Mesenchymal stem cell (in vitro differentiated cells and primary cell): Measurements from ENCODE around the gene C9orf50.

ENCODE experiments used
- DNase-seq: peaks from one replicate; pipeline ENCODE4 v3.0.0-alpha.2; 2013
- H2AFZ ChIP-seq: one replicate; pipeline ENCODE4 v1.6.1; 2013; ENCODE audit warnings: low read depth, mild to moderate bottlenecking, control low read depth, inconsistent platforms, low read length, moderate library complexity
- H2AK5ac ChIP-seq: 2 replicates; pipeline ENCODE4 v1.6.1; 2013; ENCODE audit warnings: low read length, moderate library complexity, mild to moderate bottlenecking, inconsistent platforms; ENCODE audit not compliant: severe bottlenecking
- H2BK120ac ChIP-seq: one replicate; pipeline ENCODE4 v1.6.1; 2013; ENCODE audit warnings: low read depth, mild to moderate bottlenecking, inconsistent platforms, low read length, moderate library complexity
- H2BK12ac ChIP-seq, 2 experiments: one replicate each; pipeline ENCODE4 v1.6.1; 2013; ENCODE audit warnings: inconsistent platforms in 2 of 2, low read length in 2 of 2, mild to moderate bottlenecking in 2 of 2, moderate library complexity in 2 of 2, control low read depth in 1 of 2
- H2BK15ac ChIP-seq: one replicate; pipeline ENCODE4 v1.6.1; 2013; ENCODE audit warnings: mild to moderate bottlenecking, low read depth, inconsistent platforms; ENCODE audit not compliant: poor library complexity, severe bottlenecking
- H2BK5ac ChIP-seq: 2 replicates; pipeline ENCODE4 v1.6.1; 2013; ENCODE audit warnings: low read depth, mild to moderate bottlenecking, low read length, control low read depth, inconsistent platforms; ENCODE audit not compliant: poor library complexity, severe bottlenecking
- H3K14ac ChIP-seq, 2 experiments: one replicate each; pipeline ENCODE4 v1.6.1; 2013; ENCODE audit warnings: inconsistent platforms in 2 of 2, low read length in 2 of 2, control low read depth in 1 of 2, mild to moderate bottlenecking in 1 of 2, moderate library complexity in 1 of 2
- H3K18ac ChIP-seq, 2 experiments: one replicate each; pipeline ENCODE4 v1.6.1; 2013; ENCODE audit warnings: inconsistent platforms in 2 of 2, low read length in 2 of 2, control low read depth in 1 of 2, low read depth in 1 of 2, mild to moderate bottlenecking in 1 of 2
- H3K23ac ChIP-seq, 2 experiments: one replicate each; pipeline ENCODE4 v1.6.1; 2013; ENCODE audit warnings: inconsistent platforms in 2 of 2, low read length in 2 of 2, mild to moderate bottlenecking in 2 of 2, moderate library complexity in 2 of 2, control low read depth in 1 of 2
- H3K27ac ChIP-seq: 2 replicates; pipeline ENCODE4 v1.5.1; 2013; ENCODE audit warnings: mild to moderate bottlenecking, moderate library complexity, low read length, control low read depth, inconsistent platforms; ENCODE audit not compliant: poor library complexity, severe bottlenecking
- H3K27me3 ChIP-seq, 2 experiments: 2 replicates each; pipeline versions ENCODE4 v1.6.1 to v1.7.0; 2013; ENCODE audit warnings: low read length in 2 of 2, mild to moderate bottlenecking in 2 of 2, moderate library complexity in 2 of 2, control low read depth in 1 of 2, inconsistent platforms in 1 of 2; ENCODE audit not compliant: control insufficient read depth in 1 of 2, insufficient read depth in 1 of 2
- H3K36me3 ChIP-seq, 2 experiments: 2 replicates each; pipeline versions ENCODE4 v1.6.1 to v1.7.0; 2013; ENCODE audit warnings: low read length in 2 of 2, control low read depth in 1 of 2, inconsistent platforms in 1 of 2, low read depth in 1 of 2, mild to moderate bottlenecking in 1 of 2; ENCODE audit not compliant: insufficient read depth in 2 of 2, control insufficient read depth in 1 of 2
- H3K4ac ChIP-seq, 2 experiments: one replicate each; pipeline ENCODE4 v1.6.1; 2013; ENCODE audit warnings: inconsistent platforms in 2 of 2, low read length in 2 of 2, mild to moderate bottlenecking in 2 of 2, moderate library complexity in 2 of 2, control low read depth in 1 of 2, low read depth in 1 of 2
- H3K4me1 ChIP-seq: 2 replicates; pipeline ENCODE4 v1.6.1; 2013; ENCODE audit warnings: low read depth, low read length, control low read depth; ENCODE audit not compliant: control insufficient read depth, insufficient read depth
- H3K4me2 ChIP-seq: 2 replicates; pipeline ENCODE4 v1.6.1; 2013; ENCODE audit warnings: low read length, mild to moderate bottlenecking, inconsistent platforms; ENCODE audit not compliant: poor library complexity, severe bottlenecking
- H3K4me3 ChIP-seq, 2 experiments: 2 replicates each; pipeline versions ENCODE4 v1.5.1 to v1.7.0; 2013; ENCODE audit warnings: low read length in 2 of 2, mild to moderate bottlenecking in 2 of 2, control low read depth in 1 of 2, low read depth in 1 of 2; ENCODE audit not compliant: insufficient read depth in 1 of 2
- H3K79me1 ChIP-seq: replicated peaks from 2 replicates; pipeline ENCODE4 v1.6.1; 2013; ENCODE audit warnings: mild to moderate bottlenecking, control low read depth, low read length, inconsistent platforms; ENCODE audit not compliant: poor library complexity, severe bottlenecking
- H3K9ac ChIP-seq: 2 replicates; pipeline ENCODE4 v1.7.0; 2013; ENCODE audit warnings: mild to moderate bottlenecking, low read length, moderate library complexity
- H3K9me3 ChIP-seq: 2 replicates; pipeline ENCODE4 v1.7.0; 2013; ENCODE audit warnings: mild to moderate bottlenecking, low read length; ENCODE audit not compliant: control insufficient read depth
- H4K8ac ChIP-seq: one replicate; pipeline ENCODE4 v1.6.1; 2013; ENCODE audit warnings: inconsistent platforms, mild to moderate bottlenecking, low read length, moderate library complexity
- H4K91ac ChIP-seq: one replicate; pipeline ENCODE4 v1.6.1; 2013; ENCODE audit warnings: mild to moderate bottlenecking, low read length, inconsistent platforms
- WGBS: methylation state at CpG from one replicate; pipeline ENCODE4 v1.1.7; 2013; ENCODE audit warnings: mixed read lengths; 5-methylcytosine and 5-hydroxymethylcytosine counted together

Gene C9orf50

DNA sequence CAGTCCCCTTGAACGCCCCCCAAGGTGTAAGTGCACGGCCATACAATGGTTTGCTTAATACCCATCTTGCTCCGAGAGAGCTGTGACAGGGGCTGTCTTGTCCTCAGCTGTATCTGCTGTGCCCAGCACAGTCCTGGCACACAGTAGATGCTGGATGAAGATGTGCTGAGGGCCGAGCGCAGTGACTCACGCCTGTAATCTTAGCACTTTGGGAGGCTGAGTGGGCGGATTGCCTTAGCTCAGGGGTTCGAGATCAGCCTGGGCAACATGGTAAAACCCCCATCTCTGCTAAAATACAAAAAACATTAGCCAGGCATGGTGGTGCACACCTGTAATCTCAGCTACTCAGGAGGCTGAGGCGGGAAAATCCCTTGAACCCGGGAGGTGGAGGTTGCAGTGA lies 53.6 kb downstream of the C9orf50 start:
- H3K4me1 ChIP-seq = peaks cover 42% of the 10 kb centered on the region

GRCh38 chr9:129566563-129567266 lies 54.2 kb downstream of the C9orf50 start:
- no peak overlapping the region for H2BK120ac ChIP-seq
- H2BK5ac ChIP-seq = no peak overlapping the region
- no peak overlapping the region for H4K8ac ChIP-seq
- H4K91ac ChIP-seq = peak overlapping the region; percentile 80
- H3K79me1 ChIP-seq = no peaks in the 10 kb centered on the region
- peak overlapping the region; percentile 31 for H2BK15ac ChIP-seq
- peak overlapping the region in 1 of 2 experiments; percentile 18 for H3K14ac ChIP-seq
- H3K9me3 ChIP-seq = no peaks in the 10 kb centered on the region
- H3K9ac ChIP-seq = no peak overlapping the region
- peak overlapping the region in 1 of 2 experiments; percentile 38 for H2BK12ac ChIP-seq
- H3K36me3 ChIP-seq = no peaks in the 10 kb centered on the region
- peaks cover 0 to 3% of the 10 kb centered on the region in 2 experiments for H3K27me3 ChIP-seq
- no peak overlapping the region for H3K27ac ChIP-seq
- 94% methylated on average over 25 of the region's 25 CpGs for WGBS
- no peak for DNase-seq
- peaks cover 48% of the 10 kb centered on the region for H3K4me1 ChIP-seq
- H2AK5ac ChIP-seq = peak overlapping the region; percentile 94
- peak overlapping the region in 1 of 2 experiments; percentile 63 for H3K4ac ChIP-seq
- no peak overlapping the region for H2AFZ ChIP-seq
- no peak overlapping the region for H3K4me3 ChIP-seq
- H3K18ac ChIP-seq = peak overlapping the region in 1 of 2 experiments; percentile 14
- no peak overlapping the region for H3K4me2 ChIP-seq
- no peak overlapping the region for H3K23ac ChIP-seq

More for the DNA sequence above, 53.6 kb downstream of the C9orf50 start:
- no peak overlapping the region for H2BK120ac ChIP-seq
- H3K36me3 ChIP-seq = no peaks in the 10 kb centered on the region
- DNase-seq = no peak
- H4K8ac ChIP-seq = no peak overlapping the region
- no peak overlapping the region for H3K4me2 ChIP-seq
- H3K14ac ChIP-seq = peak overlapping the region in 1 of 2 experiments; percentile 72
- H4K91ac ChIP-seq = peak overlapping the region; percentile 83
- peak overlapping the region in 1 of 2 experiments; percentile 63 for H3K4ac ChIP-seq
- peak overlapping the region; percentile 72 for H3K9ac ChIP-seq
- peak overlapping the region; percentile 91 for H2AK5ac ChIP-seq
- peak overlapping the region in 1 of 2 experiments; percentile 86 for H3K18ac ChIP-seq
- peak overlapping the region; percentile 6 for H3K27ac ChIP-seq
- no peak overlapping the region for H2BK15ac ChIP-seq
- H3K79me1 ChIP-seq = no peaks in the 10 kb centered on the region
- WGBS = 76% methylated on average over 10 of the region's 10 CpGs
- no peak overlapping the region for H2AFZ ChIP-seq
- H3K4me3 ChIP-seq = peak overlapping the region in 1 of 2 experiments; percentile 81
- no peaks in the 10 kb centered on the region for H3K27me3 ChIP-seq
- no peak overlapping the region for H2BK5ac ChIP-seq
- no peak overlapping the region for H3K23ac ChIP-seq
- H2BK12ac ChIP-seq = peak overlapping the region; percentile 87 to 96
- H3K9me3 ChIP-seq = no peaks in the 10 kb centered on the region

GRCh38 chr9:129562917-129563316 lies 58.0 kb downstream of the C9orf50 start:
- H3K9ac ChIP-seq = no peak overlapping the region
- 86% methylated on average over 8 of the region's 8 CpGs for WGBS
- H2BK12ac ChIP-seq = no peak overlapping the region

DNA sequence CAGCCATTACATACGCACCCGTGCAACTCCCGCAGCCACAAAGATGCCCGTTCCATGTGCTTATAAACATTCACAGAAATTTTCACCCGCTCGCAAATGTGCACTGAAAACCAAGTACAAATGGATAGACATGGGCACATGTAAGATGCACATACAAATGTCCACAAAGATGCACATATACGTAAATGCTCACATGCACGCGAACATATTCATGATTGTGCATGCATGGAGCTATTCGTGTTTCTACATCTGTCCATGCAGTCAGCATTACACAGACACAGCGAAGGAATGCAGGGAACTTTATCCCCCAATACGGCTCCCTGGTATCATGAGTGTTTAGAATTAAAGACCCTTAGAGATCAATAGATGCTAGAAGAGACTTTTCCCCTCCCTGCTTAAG lies 58.4 kb downstream of the C9orf50 start:
- peaks cover 50% of the 10 kb centered on the region for H3K4me1 ChIP-seq
- no peaks in the 10 kb centered on the region for H3K79me1 ChIP-seq
- no peak overlapping the region for H3K4ac ChIP-seq
- H3K18ac ChIP-seq = no peak overlapping the region
- no peak overlapping the region for H3K4me3 ChIP-seq
- no peak overlapping the region for H2AFZ ChIP-seq
- H2BK5ac ChIP-seq = no peak overlapping the region
- H3K27me3 ChIP-seq = peaks cover 0 to 6% of the 10 kb centered on the region in 2 experiments
- H2BK120ac ChIP-seq = no peak overlapping the region
- H3K9ac ChIP-seq = no peak overlapping the region
- H2BK12ac ChIP-seq = no peak overlapping the region
- H2AK5ac ChIP-seq = no peak overlapping the region
- H4K91ac ChIP-seq = no peak overlapping the region
- no peak overlapping the region for H3K23ac ChIP-seq
- no peaks in the 10 kb centered on the region for H3K36me3 ChIP-seq
- H4K8ac ChIP-seq = no peak overlapping the region
- H3K14ac ChIP-seq = no peak overlapping the region
- WGBS = 84% methylated on average over 12 of the region's 12 CpGs
- no peaks in the 10 kb centered on the region for H3K9me3 ChIP-seq
- no peak overlapping the region for H3K4me2 ChIP-seq
- H3K27ac ChIP-seq = no peak overlapping the region
- no peak for DNase-seq
- no peak overlapping the region for H2BK15ac ChIP-seq

More at GRCh38 chr9:129562917-129563316, 58.0 kb downstream of the C9orf50 start:
- Histone ChIP-seq H4K91ac (no peak overlapping the region), H3K23ac (no peak overlapping the region), H3K9me3 (no peaks in the 10 kb centered on the region), H3K27ac (no peak overlapping the region), H2AK5ac (no peak overlapping the region), H3K14ac (no peak overlapping the region), H2BK15ac (no peak overlapping the region), H2AFZ (no peak overlapping the region), H2BK120ac (no peak overlapping the region), H3K79me1 (no peaks in the 10 kb centered on the region), H3K4me3 (no peak overlapping the region), H3K27me3 (peaks cover 0 to 6% of the 10 kb centered on the region in 2 experiments), H3K4me2 (no peak overlapping the region), H3K4ac (no peak overlapping the region), H3K4me1 (peaks cover 49% of the 10 kb centered on the region), H4K8ac (no peak overlapping the region), H3K18ac (no peak overlapping the region), H2BK5ac (no peak overlapping the region), H3K36me3 (no peaks in the 10 kb centered on the region)
- DNase-seq = no peak
